Kidney epithelial cell (primary cell): ENCODE results near the gene CARMIL1. TPM values are rescaled to one million over a fixed set of nuclear protein-coding genes. Genes with fewer than 3 reads are reported as not detected.

Experiments used
- DNase-seq: peaks from one replicate; pipeline ENCODE4 v3.0.0-alpha.2; 2010; ENCODE audit warnings: low read depth
- H3K27me3 ChIP-seq: 2 replicates; pipeline ENCODE4 v1.6.0; 2011; ENCODE audit warnings: low read length; ENCODE audit not compliant: control insufficient read depth, insufficient read depth
- H3K36me3 ChIP-seq: 2 replicates; pipeline ENCODE4 v1.5.1; 2011; ENCODE audit warnings: low read length; ENCODE audit not compliant: control insufficient read depth, insufficient read depth
- H3K4me3 ChIP-seq: 2 replicates; pipeline ENCODE4 v1.5.1; 2011; ENCODE audit warnings: low read depth, mild to moderate bottlenecking, control low read depth, low read length
- CTCF ChIP-seq: IDR thresholded peaks from 2 replicates; pipeline ENCODE4 v1.5.1; 2011; ENCODE audit warnings: mild to moderate bottlenecking, moderate library complexity, low read length, control low read depth, inconsistent platforms; ENCODE audit not compliant: insufficient read depth, poor library complexity, severe bottlenecking
- total RNA-seq: library from RNA; depleted of rRNA; stranded (reverse); fragments of >200 nt; gene quantifications from 2 replicates; pipeline ENCODE4 v1.2.3, GENCODE V29; 2015

Gene CARMIL1
- total RNA-seq, 1 donor from 2014 or later = 14.7 TPM

- no peak for TF ChIP-seq CTCF
- no peak for DNase-seq
- Histone ChIP-seq H3K27me3 (no peaks in the 10 kb centered on the region), H3K36me3 (no peaks in the 10 kb centered on the region), H3K4me3 (no peak overlapping the region)
Observed at GRCh38 chr6:25564943-25565342, 285.8 kb downstream of the CARMIL1 start.

- no peak for DNase-seq
- no peak for TF ChIP-seq CTCF
- no peaks in the 10 kb centered on the region for H3K36me3 ChIP-seq
- no peaks in the 10 kb centered on the region for H3K27me3 ChIP-seq
- H3K4me3 ChIP-seq = no peak overlapping the region
Observed at GRCh38 chr6:25570578-25570977, 291.4 kb downstream of the CARMIL1 start.

- no peak for DNase-seq
- Histone ChIP-seq H3K36me3 (no peaks in the 10 kb centered on the region), H3K27me3 (no peaks in the 10 kb centered on the region), H3K4me3 (no peak overlapping the region)
- TF ChIP-seq CTCF = no peak
Observed at GRCh38 chr6:25576919-25577318, 297.7 kb downstream of the CARMIL1 start.

- Histone ChIP-seq H3K36me3 (no peaks in the 10 kb centered on the region), H3K27me3 (no peaks in the 10 kb centered on the region), H3K4me3 (no peak overlapping the region)
- no peak for DNase-seq
- no peak for TF ChIP-seq CTCF
Observed at GRCh38 chr6:25578538-25578937, 299.4 kb downstream of the CARMIL1 start.

- no peak for TF ChIP-seq CTCF
- Histone ChIP-seq H3K27me3 (no peaks in the 10 kb centered on the region), H3K4me3 (no peak overlapping the region), H3K36me3 (no peaks in the 10 kb centered on the region)
- DNase-seq = no peak
Observed at GRCh38 chr6:25579391-25579883, 300.3 kb downstream of the CARMIL1 start.

- H3K27me3 ChIP-seq = no peaks in the 10 kb centered on the region
- no peak overlapping the region for H3K4me3 ChIP-seq
- no peaks in the 10 kb centered on the region for H3K36me3 ChIP-seq
- DNase-seq = no peak
- TF ChIP-seq CTCF = no peak
Observed at GRCh38 chr6:25579902-25580495, 300.8 kb downstream of the CARMIL1 start.
